ENCODE results near the gene PDE11A. TPM values are rescaled to one million over a fixed set of nuclear protein-coding genes. Genes with fewer than 3 reads are reported as not detected.

Gene PDE11A
- total and polyA plus RNA-seq, 4 donors, result 1.0 to 5.9 (median 1.7) TPM

GRCh38 chr2:177660742-177661141 lies 411.8 kb downstream of the PDE11A start:
- no peaks in the 10 kb centered on the region for H3K27me3 ChIP-seq (ENCODE audit: control insufficient read depth in 4 of 4, insufficient read depth in 4 of 4, low read length in 3 of 4)
- H3K9me3 ChIP-seq (ENCODE audit: control insufficient read depth in 4 of 4, low read length in 3 of 4), result no peaks in the 10 kb centered on the region
- DNase-seq (ENCODE audit: low spot score), result no peak
- WGBS, result 98% methylated on average over 3 of the region's 3 CpGs
- H3K4me3 ChIP-seq (ENCODE audit: low read depth in 1 of 3, low read length in 3 of 3), result no peak overlapping the region
- H3K27ac ChIP-seq (ENCODE audit: low read depth in 1 of 2, low read length in 2 of 2), result no peak overlapping the region
- no peak overlapping the region for H3K9ac ChIP-seq (ENCODE audit: low read depth in 1 of 2, low read length in 2 of 2)
- H3K4me1 ChIP-seq (ENCODE audit: control insufficient read depth in 4 of 4, insufficient read depth in 4 of 4, low read length in 3 of 4), result no peaks in the 10 kb centered on the region
- TF ChIP-seq ZBTB33 (IDR thresholded peaks at IDR 0.05) (no peak), HNF4G (IDR thresholded peaks at IDR 0.05) (no peak), SP1 (IDR thresholded peaks at IDR 0.05) (no peak), MAX (IDR thresholded peaks at IDR 0.05) (no peak), RAD21 (IDR thresholded peaks at IDR 0.05) (no peak), CTCF (IDR thresholded peaks at IDR 0.05; ENCODE audit: low read depth, low read length, missing input control) (no peak), FOXA2 (IDR thresholded peaks at IDR 0.05) (no peak), FOXA1 (IDR thresholded peaks at IDR 0.05) (no peak), REST (IDR thresholded peaks at IDR 0.05) (no peak), NR2F2 (IDR thresholded peaks at IDR 0.05) (no peak), HNF4A (conservative IDR thresholded peaks at IDR 0.05) (no peak), GABPA (IDR thresholded peaks at IDR 0.05 in 1 of 2, conservative IDR thresholded peaks at IDR 0.05 in 1 of 2) (no peak), JUND (IDR thresholded peaks at IDR 0.05) (no peak)
- no peaks in the 10 kb centered on the region for H3K36me3 ChIP-seq (ENCODE audit: control insufficient read depth in 4 of 4, insufficient read depth in 3 of 4, low read depth in 1 of 4, low read length in 3 of 4)

DNA sequence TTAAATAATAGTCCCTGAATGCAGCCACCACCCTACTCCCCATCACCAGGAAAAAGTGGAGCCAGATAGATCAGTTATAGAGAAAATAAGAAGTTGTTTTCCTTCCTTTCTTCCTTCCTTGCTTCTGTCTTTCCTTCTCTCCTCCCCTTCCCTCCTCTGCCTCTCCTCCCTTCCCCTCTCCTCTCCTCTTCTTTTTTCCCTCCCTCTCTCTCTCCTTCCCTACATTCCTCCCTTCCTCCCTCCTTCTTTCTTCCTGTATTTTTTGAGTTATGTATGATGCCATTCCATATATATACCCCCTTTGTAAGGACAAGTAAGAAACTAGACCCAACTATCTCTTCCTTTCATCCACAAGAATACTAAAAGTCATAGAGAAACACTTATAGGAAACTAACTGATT lies 414.3 kb downstream of the PDE11A start:
- no peak overlapping the region for H3K27ac ChIP-seq (ENCODE audit: low read depth in 1 of 2, low read length in 2 of 2)
- no peak for DNase-seq (ENCODE audit: low spot score)
- TF ChIP-seq HNF4A (conservative IDR thresholded peaks at IDR 0.05) (no peak), FOXA2 (IDR thresholded peaks at IDR 0.05) (no peak), RAD21 (IDR thresholded peaks at IDR 0.05) (no peak), CTCF (IDR thresholded peaks at IDR 0.05; ENCODE audit: low read depth, low read length, missing input control) (no peak), REST (IDR thresholded peaks at IDR 0.05) (no peak), SP1 (IDR thresholded peaks at IDR 0.05) (no peak), FOXA1 (IDR thresholded peaks at IDR 0.05) (no peak)
- no peak overlapping the region for H3K4me3 ChIP-seq (ENCODE audit: low read depth in 1 of 3, low read length in 3 of 3)
- H3K27me3 ChIP-seq (ENCODE audit: control insufficient read depth in 4 of 4, insufficient read depth in 4 of 4, low read length in 3 of 4), result no peaks in the 10 kb centered on the region
- H3K9me3 ChIP-seq (ENCODE audit: control insufficient read depth in 4 of 4, low read length in 3 of 4), result no peaks in the 10 kb centered on the region
- no peaks in the 10 kb centered on the region for H3K4me1 ChIP-seq (ENCODE audit: control insufficient read depth in 4 of 4, insufficient read depth in 4 of 4, low read length in 3 of 4)
- no peak overlapping the region for H3K9ac ChIP-seq (ENCODE audit: low read depth in 1 of 2, low read length in 2 of 2)
- no peaks in the 10 kb centered on the region for H3K36me3 ChIP-seq (ENCODE audit: control insufficient read depth in 4 of 4, insufficient read depth in 3 of 4, low read depth in 1 of 4, low read length in 3 of 4)
